ENCODE results near the gene RTTN.

DNA sequence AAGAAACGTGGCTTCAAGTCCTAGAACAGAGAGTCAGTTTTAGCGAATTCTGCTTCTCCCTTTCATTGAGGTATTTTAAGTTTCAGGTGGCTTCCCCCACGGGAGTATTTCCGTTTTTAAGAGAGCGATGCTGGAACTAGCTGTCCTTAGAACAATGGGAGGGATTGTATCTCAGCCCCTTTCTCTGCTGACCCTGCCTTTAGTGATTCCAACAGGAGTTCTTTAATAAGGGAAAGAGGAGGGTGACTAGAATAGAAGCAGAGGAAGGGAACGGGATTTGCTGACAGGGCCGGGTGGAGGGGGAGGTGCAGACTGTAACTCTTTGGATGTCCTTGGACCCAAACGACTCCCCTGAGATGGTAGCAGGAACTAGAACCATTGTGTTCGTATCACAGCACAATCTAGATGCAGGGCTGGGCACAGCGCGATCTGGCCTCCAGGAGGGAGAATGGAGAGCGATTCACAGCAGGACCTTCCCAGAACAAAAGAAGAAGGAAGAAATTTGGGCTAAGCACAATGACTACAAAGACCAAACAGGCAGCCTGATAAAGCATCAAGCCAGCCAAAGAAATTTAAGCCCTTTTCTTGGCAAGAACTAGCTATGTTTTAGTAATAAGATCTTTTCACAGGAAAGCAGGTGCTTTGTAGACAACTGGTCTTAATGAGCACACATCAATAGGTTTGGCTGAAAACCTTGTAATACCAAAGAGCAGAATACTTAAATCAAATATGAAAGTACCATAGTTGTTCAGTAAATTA is 15.8 kb upstream of the RTTN start:
- TF ChIP-seq, protein P1, sequence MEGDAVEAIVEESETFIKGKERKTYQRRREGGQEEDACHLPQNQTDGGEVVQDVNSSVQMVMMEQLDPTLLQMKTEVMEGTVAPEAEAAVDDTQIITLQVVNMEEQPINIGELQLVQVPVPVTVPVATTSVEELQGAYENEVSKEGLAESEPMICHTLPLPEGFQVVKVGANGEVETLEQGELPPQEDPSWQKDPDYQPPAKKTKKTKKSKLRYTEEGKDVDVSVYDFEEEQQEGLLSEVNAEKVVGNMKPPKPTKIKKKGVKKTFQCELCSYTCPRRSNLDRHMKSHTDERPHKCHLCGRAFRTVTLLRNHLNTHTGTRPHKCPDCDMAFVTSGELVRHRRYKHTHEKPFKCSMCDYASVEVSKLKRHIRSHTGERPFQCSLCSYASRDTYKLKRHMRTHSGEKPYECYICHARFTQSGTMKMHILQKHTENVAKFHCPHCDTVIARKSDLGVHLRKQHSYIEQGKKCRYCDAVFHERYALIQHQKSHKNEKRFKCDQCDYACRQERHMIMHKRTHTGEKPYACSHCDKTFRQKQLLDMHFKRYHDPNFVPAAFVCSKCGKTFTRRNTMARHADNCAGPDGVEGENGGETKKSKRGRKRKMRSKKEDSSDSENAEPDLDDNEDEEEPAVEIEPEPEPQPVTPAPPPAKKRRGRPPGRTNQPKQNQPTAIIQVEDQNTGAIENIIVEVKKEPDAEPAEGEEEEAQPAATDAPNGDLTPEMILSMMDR (IDR thresholded peaks at IDR 0.05; ENCODE audit: insufficient read depth, low read length, poor library complexity, severe bottlenecking), result no peak
- no peak for TF ChIP-seq EZH2phosphoT487 (conservative IDR thresholded peaks at IDR 0.05; ENCODE audit: low read length)

Measured in SU-DHL-6 (cell line).